Activated CD4-positive, alpha-beta memory T cell treated with anti-CD3 and anti-CD28 coated beads for 36 hours (primary cell): Measurements from ENCODE around the gene DMPK. TPM values are rescaled to one million over a fixed set of nuclear protein-coding genes. Genes with fewer than 3 reads are reported as not detected.
A peak's percentile ranks its signal among the peaks of the same experiment; 100 is the strongest.

Experiments used
- CTCF ChIA-PET: fragments of 350-600 bp; sonication (Branson Sonifier 250); formaldehyde crosslinking; loops from one replicate; lab custom pipeline; 2021; ENCODE audit warnings: antibody characterized with exemption, inconsistent platforms; lab: Charles Lee
- POLR2A ChIA-PET: fragments of 350-600 bp; sonication (Branson Sonifier 250); formaldehyde crosslinking; loops from one replicate; lab custom pipeline; 2021; ENCODE audit warnings: antibody characterized with exemption; lab: Charles Lee
- DNase-seq: peaks from one replicate; pipeline ENCODE4 v3.0.0-alpha.2; 2020
- H3K27ac Mint-ChIP-seq: one replicate; pipeline ENCODE4 v1.8.0; 2021; ENCODE audit warnings: mixed read lengths
- H3K27me3 Mint-ChIP-seq: one replicate; pipeline ENCODE4 v1.8.0; 2021; ENCODE audit warnings: mixed read lengths
- H3K36me3 Mint-ChIP-seq: one replicate; pipeline ENCODE4 v1.8.0; 2021; ENCODE audit warnings: mixed read lengths
- H3K4me1 Mint-ChIP-seq: one replicate; pipeline ENCODE4 v1.8.0; 2021; ENCODE audit warnings: low read depth, mixed read lengths
- H3K4me3 Mint-ChIP-seq: one replicate; pipeline ENCODE4 v1.8.0; 2021; ENCODE audit warnings: mild to moderate bottlenecking, mixed read lengths
- H3K9me3 Mint-ChIP-seq: one replicate; pipeline ENCODE4 v1.8.0; 2021; ENCODE audit warnings: mixed read lengths
- intact Hi-C: fragments of 100-400 bp; cut with micrococcal nuclease; formaldehyde crosslinking; loops from one replicate; pipeline ENCODE4 v1.15.1; 2023
- total RNA-seq, 2 experiments: library from RNA; stranded (reverse); gene quantifications; one replicate each; pipeline ENCODE4 v1.2.3, GENCODE V29; 2021

The DMPK gene
- total RNA-seq, 2 experiments from 2014 or later, result 10.7 to 11.0 TPM

DNA sequence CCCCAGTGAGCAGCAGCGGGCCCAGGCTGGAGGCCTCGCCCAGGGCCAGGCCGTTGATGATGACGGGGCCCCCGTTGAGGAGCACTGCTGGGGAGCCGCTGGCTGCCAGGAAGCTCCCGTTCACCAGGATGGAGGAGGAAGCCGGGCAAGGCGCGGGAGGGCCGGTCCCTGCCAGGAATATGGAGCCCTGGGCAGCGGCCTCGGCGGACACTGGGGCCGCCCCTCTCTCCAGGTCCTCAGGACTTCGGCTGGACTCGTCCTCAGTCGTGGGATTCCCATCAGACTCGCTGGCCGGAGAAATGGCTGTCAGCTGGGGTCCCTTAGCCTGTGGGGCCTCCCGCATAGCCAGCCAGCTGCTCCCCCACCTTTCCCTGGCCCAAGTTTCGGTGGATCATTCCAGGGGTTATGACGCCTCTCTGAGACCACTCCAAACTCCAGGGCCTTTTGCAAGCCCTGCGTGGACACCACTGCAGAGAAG is 15.4 kb downstream of the DMPK start:
- POLR2A ChIA-PET, result interaction anchor here (1.2 kb wide), 1 partner anchor 75 kb away, joined by 3 read pairs; the partner anchor contains the start of gene SNRPD2
- CTCF ChIA-PET, result interaction anchor here (0.8 to 6.5 kb wide), 3 partner anchors 12 to 49 kb away, joined by 3 to 121 read pairs (median 4); no protein-coding TSS in a partner anchor
- DNase-seq, result no peak
- H3K36me3 Mint-ChIP-seq, result peaks cover 3% of the 10 kb centered on the region
- H3K9me3 Mint-ChIP-seq, result no peaks in the 10 kb centered on the region
- H3K4me1 Mint-ChIP-seq, result peaks cover 10% of the 10 kb centered on the region
- H3K4me3 Mint-ChIP-seq, result peak overlapping the region; percentile 26
- no peak overlapping the region for H3K27ac Mint-ChIP-seq
- H3K27me3 Mint-ChIP-seq, result peaks cover 18% of the 10 kb centered on the region
- intact Hi-C loops, result no loop called here

GRCh38 chr19:45766296-45766868 is 15.9 kb downstream of the DMPK start:
- Mint-ChIP-seq H3K27me3 (peaks cover 18% of the 10 kb centered on the region), H3K36me3 (peaks cover 3% of the 10 kb centered on the region), H3K4me3 (no peak overlapping the region), H3K4me1 (peaks cover 10% of the 10 kb centered on the region), H3K27ac (no peak overlapping the region), H3K9me3 (no peaks in the 10 kb centered on the region)
- no peak for DNase-seq
- POLR2A ChIA-PET, result interaction anchor here (1.2 kb wide), 1 partner anchor 74 kb away, joined by 3 read pairs; the partner anchor contains the start of gene SNRPD2
- intact Hi-C loops, result no loop called here
- CTCF ChIA-PET, result interaction anchor here (6.5 kb wide), 1 partner anchor 34 kb away, joined by 121 read pairs; no protein-coding TSS in a partner anchor

GRCh38 chr19:45765702-45766295 is 16.5 kb downstream of the DMPK start:
- Mint-ChIP-seq H3K36me3 (no peaks in the 10 kb centered on the region), H3K4me3 (no peak overlapping the region), H3K4me1 (peaks cover 8% of the 10 kb centered on the region), H3K27ac (no peak overlapping the region), H3K27me3 (peaks cover 18% of the 10 kb centered on the region), H3K9me3 (no peaks in the 10 kb centered on the region)
- intact Hi-C loops, result no loop called here
- CTCF ChIA-PET, result interaction anchor here (1.0 to 6.5 kb wide), 2 partner anchors 13 to 34 kb away, joined by 3 to 121 read pairs; no protein-coding TSS in a partner anchor
- DNase-seq, result no peak
- POLR2A ChIA-PET, result no interaction called here

DNA sequence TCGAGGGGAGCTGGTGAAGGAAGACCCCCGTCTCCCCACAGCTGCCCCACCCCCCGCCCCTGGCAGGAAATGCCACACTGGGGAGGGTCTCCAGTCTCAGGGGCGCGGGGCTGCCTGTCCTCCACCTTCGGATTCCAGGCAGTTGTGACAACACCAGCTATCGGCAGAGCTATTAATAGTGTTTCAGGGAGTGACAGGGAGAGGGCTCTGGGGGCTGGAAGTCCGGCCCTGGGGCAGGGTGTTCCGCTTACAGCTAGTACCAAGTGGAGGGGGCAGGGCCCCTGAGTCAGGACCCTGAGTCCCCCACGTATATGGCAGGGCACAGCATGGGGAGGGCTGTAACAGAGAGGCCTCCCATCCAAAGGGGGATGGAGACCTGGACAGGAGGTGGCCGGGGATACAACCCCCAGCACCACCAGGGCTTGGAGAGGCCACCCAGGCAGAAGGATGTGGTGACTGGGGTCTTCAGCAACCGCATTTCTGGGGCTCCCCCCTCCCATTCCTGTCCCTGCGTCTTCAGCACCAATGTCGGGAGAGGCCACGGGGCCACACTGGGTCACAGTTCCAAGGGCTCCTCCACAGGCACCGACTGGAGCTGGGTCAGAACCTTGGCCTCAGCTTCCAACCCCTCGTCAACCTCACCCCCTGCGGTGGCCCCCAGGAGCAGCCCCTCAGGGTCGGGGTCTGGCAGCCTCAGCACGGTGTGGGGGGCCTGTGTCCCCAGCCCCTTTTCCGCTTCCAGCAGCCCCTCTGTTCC is 17.2 kb downstream of the DMPK start:
- H3K9me3 Mint-ChIP-seq, result no peaks in the 10 kb centered on the region
- H3K27me3 Mint-ChIP-seq, result peaks cover 18% of the 10 kb centered on the region
- ChIA-PET POLR2A (no interaction called here), CTCF (interaction anchor here (1.0 kb wide), 2 partner anchors 14 to 52 kb away, joined by 3 read pairs; no protein-coding TSS in a partner anchor)
- intact Hi-C loops, result no loop called here
- H3K4me3 Mint-ChIP-seq, result peak overlapping the region; percentile 17
- DNase-seq, result no peak
- no peak overlapping the region for H3K27ac Mint-ChIP-seq
- H3K4me1 Mint-ChIP-seq, result peaks cover 8% of the 10 kb centered on the region
- no peaks in the 10 kb centered on the region for H3K36me3 Mint-ChIP-seq

DNA sequence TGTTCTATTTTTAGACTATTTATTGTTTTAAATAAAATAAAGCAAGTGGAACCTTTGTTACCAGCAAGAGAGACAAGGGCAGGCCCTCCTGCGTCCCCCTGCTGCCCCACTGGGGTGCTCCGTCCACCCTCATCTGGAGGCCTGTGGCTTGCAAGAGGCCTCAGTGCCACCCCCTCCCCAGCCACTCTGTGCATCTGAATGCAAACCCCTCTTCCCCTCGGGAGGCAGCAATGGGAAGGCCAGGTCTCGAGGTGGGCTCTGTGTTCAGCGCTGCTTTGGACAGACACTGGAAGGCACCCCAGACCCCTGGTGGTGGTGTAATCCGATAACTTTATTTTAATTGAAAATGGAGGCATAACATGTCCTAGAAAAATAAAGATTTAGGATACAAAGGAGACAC is 17.8 kb downstream of the DMPK start:
- no peak for DNase-seq
- H3K27ac Mint-ChIP-seq, result no peak overlapping the region
- ChIA-PET CTCF (interaction anchor here (1.0 kb wide), 1 partner anchor 52 kb away, joined by 3 read pairs; no protein-coding TSS in a partner anchor), POLR2A (no interaction called here)
- peak overlapping the region; percentile 17 for H3K4me3 Mint-ChIP-seq
- intact Hi-C loops, result no loop called here
- peaks cover 5% of the 10 kb centered on the region for H3K4me1 Mint-ChIP-seq
- no peaks in the 10 kb centered on the region for H3K36me3 Mint-ChIP-seq
- no peaks in the 10 kb centered on the region for H3K9me3 Mint-ChIP-seq
- H3K27me3 Mint-ChIP-seq, result peaks cover 18% of the 10 kb centered on the region

DNA sequence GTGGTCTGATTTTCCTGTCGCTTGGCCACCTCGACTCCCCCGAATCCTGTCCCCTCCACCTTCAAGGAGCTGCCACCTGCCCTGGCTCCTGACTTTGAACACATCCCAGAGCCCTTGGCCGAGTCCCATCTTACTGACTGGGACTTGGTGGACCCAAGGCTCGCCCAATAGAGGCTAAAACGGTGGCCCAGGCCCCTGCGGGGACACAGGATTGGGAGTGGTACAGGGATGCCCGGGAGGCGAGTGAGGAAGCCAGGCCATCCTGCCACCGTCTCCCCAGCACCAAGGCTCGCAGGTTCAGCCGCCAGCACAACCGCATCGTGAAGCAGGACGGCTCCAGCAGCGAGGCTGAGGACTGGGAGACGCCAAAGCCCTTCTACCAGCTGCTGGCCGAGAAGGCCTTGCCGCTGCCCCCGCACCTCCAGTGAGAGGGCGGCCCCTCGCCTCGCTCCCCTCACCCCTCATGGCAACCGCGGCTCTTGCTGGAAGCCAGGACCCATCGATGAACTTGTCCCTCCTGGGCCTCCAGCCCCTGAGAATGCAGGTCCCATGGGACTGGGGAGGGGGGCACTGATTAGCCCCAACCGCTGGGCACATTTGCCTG is 18.5 kb downstream of the DMPK start:
- H3K27me3 Mint-ChIP-seq, result peaks cover 20% of the 10 kb centered on the region
- H3K36me3 Mint-ChIP-seq, result no peaks in the 10 kb centered on the region
- POLR2A ChIA-PET, result no interaction called here
- no peaks in the 10 kb centered on the region for H3K9me3 Mint-ChIP-seq
- H3K27ac Mint-ChIP-seq, result no peak overlapping the region
- no peak for DNase-seq
- H3K4me1 Mint-ChIP-seq, result peaks cover 5% of the 10 kb centered on the region
- CTCF ChIA-PET, result no interaction called here
- intact Hi-C loops, result no loop called here
- no peak overlapping the region for H3K4me3 Mint-ChIP-seq

DNA sequence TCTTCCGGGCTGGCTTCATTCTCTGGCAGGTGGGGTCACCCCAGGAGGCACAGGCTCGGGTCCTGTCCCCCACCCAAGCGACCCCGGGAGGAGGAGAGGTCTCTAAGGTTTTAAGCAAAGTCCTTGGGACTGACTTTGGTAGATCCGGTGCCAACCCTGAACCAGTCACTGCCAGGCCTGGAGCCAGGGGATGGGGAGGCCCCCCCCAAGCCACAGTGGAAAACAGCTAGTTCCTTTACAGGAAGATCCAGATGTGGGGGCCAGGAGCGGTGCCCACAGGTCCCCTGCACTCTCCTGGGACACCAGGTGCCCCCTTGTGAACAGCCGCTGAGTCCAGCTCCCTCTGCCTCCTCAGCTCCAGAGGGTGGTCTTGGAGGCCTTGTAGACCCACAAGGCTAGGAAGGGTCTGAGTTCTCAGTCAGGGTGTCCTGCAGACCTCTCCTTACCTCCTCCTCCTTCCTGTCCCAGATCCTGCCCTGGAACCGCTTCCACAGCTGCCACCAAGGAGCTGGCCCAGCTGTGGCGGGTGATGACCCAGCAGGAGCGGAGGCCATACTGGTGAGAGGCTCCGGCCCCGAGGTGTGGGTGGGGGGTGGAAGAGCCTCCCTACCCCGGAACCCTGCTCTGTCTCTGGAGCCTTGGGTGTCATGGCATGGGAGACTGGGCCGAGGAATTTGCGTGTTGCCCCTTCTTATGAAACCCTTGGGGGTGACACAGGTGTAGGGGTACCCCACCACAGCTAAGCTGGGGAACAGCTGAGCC is 19.2 kb downstream of the DMPK start:
- intact Hi-C loops, result no loop called here
- no peaks in the 10 kb centered on the region for H3K36me3 Mint-ChIP-seq
- no peak overlapping the region for H3K4me3 Mint-ChIP-seq
- no peaks in the 10 kb centered on the region for H3K9me3 Mint-ChIP-seq
- H3K27me3 Mint-ChIP-seq, result peaks cover 20% of the 10 kb centered on the region
- no peak overlapping the region for H3K27ac Mint-ChIP-seq
- peaks cover 5% of the 10 kb centered on the region for H3K4me1 Mint-ChIP-seq
- ChIA-PET POLR2A (no interaction called here), CTCF (interaction anchor here (0.6 kb wide), 1 partner anchor 35 kb away, joined by 3 read pairs; no protein-coding TSS in a partner anchor)
- DNase-seq, result no peak

- Mint-ChIP-seq H3K27ac (no peak overlapping the region), H3K9me3 (no peaks in the 10 kb centered on the region), H3K4me3 (no peak overlapping the region), H3K27me3 (peaks cover 16% of the 10 kb centered on the region), H3K36me3 (no peaks in the 10 kb centered on the region), H3K4me1 (no peaks in the 10 kb centered on the region)
- CTCF ChIA-PET, result no interaction called here
- POLR2A ChIA-PET, result no interaction called here
- intact Hi-C loops, result no loop called here
- DNase-seq, result no peak
These were observed 20.6 kb downstream of the DMPK start for GRCh38 chr19:45761714-45762113.

DNA sequence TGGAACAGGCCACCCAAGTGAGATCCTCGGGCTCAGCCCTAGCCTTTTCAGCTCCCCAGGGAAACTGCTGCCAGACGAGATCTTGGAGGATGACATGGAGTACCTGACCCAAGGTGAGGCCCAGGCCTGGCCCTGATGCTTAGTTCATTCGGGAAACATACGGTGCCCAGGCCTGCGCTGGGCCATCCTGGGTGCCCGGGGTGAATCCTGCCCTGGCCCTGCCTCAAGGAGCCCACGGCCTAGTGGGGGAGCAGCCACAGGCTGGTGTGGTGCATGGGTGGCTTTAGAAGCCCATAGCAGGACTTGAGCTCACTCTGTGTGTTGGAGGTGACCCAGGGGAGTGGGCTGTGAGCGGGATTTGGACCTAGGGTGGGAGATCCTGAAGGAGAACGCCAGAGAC is 23.4 kb downstream of the DMPK start:
- Mint-ChIP-seq H3K27ac (no peak overlapping the region), H3K27me3 (peaks cover 5% of the 10 kb centered on the region), H3K4me3 (no peak overlapping the region), H3K4me1 (no peaks in the 10 kb centered on the region), H3K36me3 (no peaks in the 10 kb centered on the region), H3K9me3 (no peaks in the 10 kb centered on the region)
- ChIA-PET CTCF (interaction anchor here (1.3 kb wide), 1 partner anchor 14 kb away, joined by 3 read pairs; no protein-coding TSS in a partner anchor), POLR2A (no interaction called here)
- intact Hi-C loops, result no loop called here
- DNase-seq, result no peak

DNA sequence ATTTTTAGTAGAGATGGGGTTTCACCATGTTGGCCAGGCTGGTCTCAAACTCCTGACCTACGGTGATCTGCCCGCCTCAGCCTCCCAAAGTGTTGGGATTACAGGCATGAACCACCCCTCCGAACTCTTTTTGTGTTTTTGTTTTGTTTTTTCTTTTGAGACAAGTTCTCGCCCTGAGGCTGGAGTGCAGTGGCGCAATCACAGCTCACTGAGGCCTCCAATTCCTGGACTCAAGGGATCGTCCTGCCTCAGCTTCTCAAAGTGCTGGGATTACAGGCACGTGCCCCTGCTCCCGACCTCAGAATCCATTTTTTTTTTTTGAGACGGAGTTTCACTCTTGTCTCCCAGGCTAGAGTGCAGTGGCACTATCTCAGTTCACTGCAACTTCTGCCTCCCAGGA is 24.6 kb downstream of the DMPK start:
- ChIA-PET POLR2A (no interaction called here), CTCF (interaction anchor here (1.0 to 1.1 kb wide), 2 partner anchors 12 to 41 kb away, joined by 3 read pairs; partner anchors contain the start of gene SIX5)
- Mint-ChIP-seq H3K27ac (no peak overlapping the region), H3K4me3 (no peak overlapping the region), H3K9me3 (no peaks in the 10 kb centered on the region), H3K4me1 (no peaks in the 10 kb centered on the region), H3K27me3 (peaks cover 5% of the 10 kb centered on the region), H3K36me3 (no peaks in the 10 kb centered on the region)
- no peak for DNase-seq
- intact Hi-C loops, result no loop called here

GRCh38 chr19:45754323-45754722 is 28.0 kb downstream of the DMPK start:
- Mint-ChIP-seq H3K36me3 (no peaks in the 10 kb centered on the region), H3K4me3 (no peak overlapping the region), H3K4me1 (no peaks in the 10 kb centered on the region), H3K27ac (no peak overlapping the region), H3K27me3 (peaks cover under 1% of the 10 kb centered on the region), H3K9me3 (no peaks in the 10 kb centered on the region)
- ChIA-PET CTCF (no interaction called here), POLR2A (no interaction called here)
- intact Hi-C loops, result no loop called here
- DNase-seq, result no peak
